ENCODE data around the gene ZMAT5.

GRCh38 chr22:29773233-29773632 is 6.4 kb upstream of the ZMAT5 start:
- TF ChIP-seq CTCF (IDR thresholded peaks at IDR 0.05; ENCODE audit: insufficient read depth, low read depth, low read length), result no peak
- no peak for TF ChIP-seq EZH2 (IDR thresholded peaks at IDR 0.05; ENCODE audit: insufficient read depth, low read length)

Measured in astrocyte (in vitro differentiated cells and primary cell).